Measurements from ENCODE around the gene PRR36. TPM values are rescaled to one million over a fixed set of nuclear protein-coding genes. Genes with fewer than 3 reads are reported as not detected.
"Not testable (repeated sequence)": the region's sequence is repeated elsewhere in the genome, so short reads cannot be mapped to it uniquely, and the experiment has no call there.

The PRR36 gene
- total and polyA plus RNA-seq, 2 donors (not counting 1 experiment from before 2014, with no cell fraction given) = 0.01 TPM; not detected in 1

DNA sequence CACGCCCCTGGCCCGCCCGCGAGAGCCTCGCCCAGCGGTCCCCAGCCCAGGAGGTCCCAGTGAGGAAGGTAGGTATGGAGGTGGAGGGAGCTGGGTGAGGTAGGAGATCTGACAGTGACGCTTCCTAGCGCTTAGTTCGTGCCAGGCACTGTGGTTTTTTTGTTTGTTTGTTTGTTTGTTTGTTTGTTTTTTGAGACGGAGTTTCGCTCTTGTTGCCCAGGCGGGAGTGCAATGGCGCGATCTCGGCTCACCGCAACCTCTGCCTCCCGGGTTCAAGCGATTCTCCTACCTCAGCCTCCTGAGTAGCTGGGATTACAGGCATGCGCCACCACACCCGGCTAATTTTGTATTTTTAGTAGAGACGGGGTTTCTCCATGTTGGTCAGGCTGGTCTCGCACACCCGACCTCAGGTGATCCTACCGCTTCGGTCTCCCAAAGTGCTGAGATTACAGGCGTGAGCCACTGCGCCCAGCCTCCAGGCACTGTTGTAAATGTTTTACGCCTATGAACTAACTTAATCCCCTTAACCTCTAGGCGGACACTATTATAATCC, 43.9 kb upstream of the PRR36 start:
- Mint-ChIP-seq H3K27ac (peak overlapping the region; percentile 70), H3K4me3 (peak overlapping the region; percentile 78), H3K27me3 (peaks cover 24% of the 10 kb centered on the region), H3K4me1 (peaks cover 45% of the 10 kb centered on the region)
- Histone ChIP-seq H3K36me3 (replicated peaks in 1 of 2; ENCODE audit: control extremely low read depth in 1 of 2, control insufficient read depth in 1 of 2, extremely low read depth in 1 of 2, insufficient read depth in 2 of 2, low read length in 1 of 2) (peaks cover 0 to 12% of the 10 kb centered on the region in 2 experiments), H4K20me1 (ENCODE audit: control insufficient read depth, insufficient read depth, low read length, poor library complexity, severe bottlenecking) (peaks cover 53% of the 10 kb centered on the region), H3K9ac (ENCODE audit: low read length) (peak overlapping the region; percentile 52), H3K9me3 (ENCODE audit: control extremely low read depth in 1 of 3, control insufficient read depth in 2 of 3, insufficient read depth in 1 of 3, low read length in 2 of 3) (peaks cover 0 to 28% (median 0%) of the 10 kb centered on the region in 3 donors), H3K4me3 (ENCODE audit: control extremely low read depth in 1 of 5, extremely low read depth in 1 of 5, insufficient read depth in 1 of 5, low read depth in 2 of 5, low read length in 4 of 5) (peak overlapping the region in 2 of 5 experiments; percentile 18), H3K4me1 (ENCODE audit: control insufficient read depth in 2 of 2, insufficient read depth in 2 of 2, low read length in 2 of 2) (peaks cover 57 to 58% of the 10 kb centered on the region in 2 donors), H3K27me3 (replicated peaks in 1 of 4; ENCODE audit: control extremely low read depth in 1 of 4, control insufficient read depth in 3 of 4, insufficient read depth in 4 of 4, low read length in 3 of 4) (peaks cover 0 to 47% (median 25%) of the 10 kb centered on the region in 4 experiments), H3K4me2 (replicated peaks; ENCODE audit: low read depth, low read length, poor library complexity, severe bottlenecking) (peak overlapping the region; percentile 87), H2AFZ (ENCODE audit: insufficient read depth, low read depth, low read length, poor library complexity, severe bottlenecking) (peak overlapping the region; percentile 61)
- POLR2A ChIA-PET; DNase-seq; H3K79me2 ChIP-seq (ENCODE audit: control insufficient read depth, insufficient read depth, low read length); H3K27ac ChIP-seq (ENCODE audit: low read length in 2 of 2); intact Hi-C loops (cut with micrococcal nuclease); ATAC-seq (ENCODE audit: low read depth); H3K9me3 Mint-ChIP-seq (ENCODE audit: insufficient read depth): not testable (repeated sequence)
- TF ChIP-seq, protein P1, sequence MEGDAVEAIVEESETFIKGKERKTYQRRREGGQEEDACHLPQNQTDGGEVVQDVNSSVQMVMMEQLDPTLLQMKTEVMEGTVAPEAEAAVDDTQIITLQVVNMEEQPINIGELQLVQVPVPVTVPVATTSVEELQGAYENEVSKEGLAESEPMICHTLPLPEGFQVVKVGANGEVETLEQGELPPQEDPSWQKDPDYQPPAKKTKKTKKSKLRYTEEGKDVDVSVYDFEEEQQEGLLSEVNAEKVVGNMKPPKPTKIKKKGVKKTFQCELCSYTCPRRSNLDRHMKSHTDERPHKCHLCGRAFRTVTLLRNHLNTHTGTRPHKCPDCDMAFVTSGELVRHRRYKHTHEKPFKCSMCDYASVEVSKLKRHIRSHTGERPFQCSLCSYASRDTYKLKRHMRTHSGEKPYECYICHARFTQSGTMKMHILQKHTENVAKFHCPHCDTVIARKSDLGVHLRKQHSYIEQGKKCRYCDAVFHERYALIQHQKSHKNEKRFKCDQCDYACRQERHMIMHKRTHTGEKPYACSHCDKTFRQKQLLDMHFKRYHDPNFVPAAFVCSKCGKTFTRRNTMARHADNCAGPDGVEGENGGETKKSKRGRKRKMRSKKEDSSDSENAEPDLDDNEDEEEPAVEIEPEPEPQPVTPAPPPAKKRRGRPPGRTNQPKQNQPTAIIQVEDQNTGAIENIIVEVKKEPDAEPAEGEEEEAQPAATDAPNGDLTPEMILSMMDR (IDR thresholded peaks at IDR 0.05) = peak; percentile 30
- WGBS (ENCODE audit: insufficient coverage) = 29% methylated on average over 15 of the region's 29 CpGs
- CTCF ChIA-PET = interaction anchor here (0.7 to 3.7 kb wide), 9 partner anchors 9 to 89 kb away, joined by 3 to 21 read pairs (median 3); partner anchors contain the start of genes MAP2K7 and TIMM44

DNA sequence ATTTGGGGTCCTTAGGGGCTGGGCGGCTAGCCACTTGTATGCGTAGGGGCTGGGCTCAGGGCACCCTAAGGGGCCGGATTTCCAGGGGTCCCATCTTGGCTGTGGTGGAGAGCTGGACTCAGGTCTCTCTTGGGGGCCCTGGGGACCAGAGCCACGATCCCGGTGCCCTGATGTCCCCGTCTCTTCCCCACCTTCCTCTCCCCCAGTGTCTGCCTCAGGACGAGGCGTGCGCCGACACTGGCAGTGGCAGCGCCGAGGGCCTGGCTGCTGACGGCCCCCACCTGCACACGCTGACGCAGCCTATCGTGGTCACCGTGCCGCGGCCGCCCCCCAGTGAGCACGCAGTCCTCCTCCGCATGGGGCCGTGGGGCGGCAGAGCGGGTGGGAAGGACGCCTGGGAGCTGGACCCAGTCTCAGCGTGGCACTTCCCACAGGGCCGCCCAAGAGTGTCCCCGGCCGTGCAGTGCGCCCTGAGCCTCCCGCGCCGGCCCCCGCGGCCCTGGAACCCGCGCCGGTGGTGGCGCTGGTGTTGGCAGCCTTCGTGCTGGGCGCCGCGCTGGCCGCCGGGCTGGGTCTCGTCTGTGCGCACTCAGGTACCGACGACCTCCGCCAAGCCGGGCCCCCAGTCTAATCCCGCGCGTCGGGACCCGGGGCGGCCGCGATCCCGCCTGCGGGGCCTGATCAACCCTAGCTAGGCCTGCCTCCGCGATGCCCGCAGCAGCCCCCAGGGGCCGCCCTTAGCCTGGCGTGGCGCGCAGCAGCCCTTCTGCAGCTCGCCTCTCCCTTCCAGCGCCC, 43.3 kb upstream of the PRR36 start:
- H3K27me3 ChIP-seq (replicated peaks in 1 of 4; ENCODE audit: control extremely low read depth in 1 of 4, control insufficient read depth in 3 of 4, insufficient read depth in 4 of 4, low read length in 3 of 4) = peaks cover 0 to 47% (median 25%) of the 10 kb centered on the region in 4 experiments
- H3K27ac ChIP-seq (ENCODE audit: low read length in 2 of 2) = no peak overlapping the region
- Mint-ChIP-seq H3K4me3 (peak overlapping the region; percentile 82), H3K27me3 (peaks cover 24% of the 10 kb centered on the region), H3K9me3 (ENCODE audit: insufficient read depth) (no peaks in the 10 kb centered on the region), H3K4me1 (peaks cover 42% of the 10 kb centered on the region), H3K27ac (peak overlapping the region; percentile 70)
- ATAC-seq (ENCODE audit: low read depth) = no peak
- WGBS (ENCODE audit: insufficient coverage) = 2% methylated on average over 70 of the region's 71 CpGs
- H3K79me2 ChIP-seq (ENCODE audit: control insufficient read depth, insufficient read depth, low read length) = peaks cover 3% of the 10 kb centered on the region
- peaks cover 53% of the 10 kb centered on the region for H4K20me1 ChIP-seq (ENCODE audit: control insufficient read depth, insufficient read depth, low read length, poor library complexity, severe bottlenecking)
- H2AFZ ChIP-seq (ENCODE audit: insufficient read depth, low read depth, low read length, poor library complexity, severe bottlenecking) = peak overlapping the region; percentile 61
- H3K4me3 ChIP-seq (ENCODE audit: control extremely low read depth in 1 of 5, extremely low read depth in 1 of 5, insufficient read depth in 1 of 5, low read depth in 2 of 5, low read length in 4 of 5) = peak overlapping the region in 4 of 5 experiments; percentile 3 to 48 (median 18)
- peak overlapping the region; percentile 87 for H3K4me2 ChIP-seq (replicated peaks; ENCODE audit: low read depth, low read length, poor library complexity, severe bottlenecking)
- peaks cover 0 to 28% (median 0%) of the 10 kb centered on the region in 3 donors for H3K9me3 ChIP-seq (ENCODE audit: control extremely low read depth in 1 of 3, control insufficient read depth in 2 of 3, insufficient read depth in 1 of 3, low read length in 2 of 3)
- peak; percentile 80 for DNase-seq
- peaks cover 57 to 58% of the 10 kb centered on the region in 2 donors for H3K4me1 ChIP-seq (ENCODE audit: control insufficient read depth in 2 of 2, insufficient read depth in 2 of 2, low read length in 2 of 2)
- H3K36me3 ChIP-seq (replicated peaks in 1 of 2; ENCODE audit: control extremely low read depth in 1 of 2, control insufficient read depth in 1 of 2, extremely low read depth in 1 of 2, insufficient read depth in 2 of 2, low read length in 1 of 2) = peaks cover 0 to 5% of the 10 kb centered on the region in 2 experiments
- ChIA-PET CTCF (interaction anchor here (0.7 to 3.7 kb wide), 9 partner anchors 9 to 88 kb away, joined by 3 to 21 read pairs (median 3); partner anchors contain the start of genes MAP2K7 and TIMM44), POLR2A (interaction anchor here (0.5 to 1.7 kb wide), 2 partner anchors 14 to 1329 kb away, joined by 6 read pairs; partner anchors contain the start of gene MAP2K7)
- intact Hi-C loops (cut with micrococcal nuclease) = no loop called here
- TF ChIP-seq EZH2 (IDR thresholded peaks at IDR 0.05; ENCODE audit: borderline replicate concordance, insufficient read depth, low read depth, low read length, poor library complexity, severe bottlenecking) = peak; percentile 63
- TF ChIP-seq, protein P1 (IDR thresholded peaks at IDR 0.05) = peak; percentile 75
- H3K9ac ChIP-seq (ENCODE audit: low read length) = peak overlapping the region; percentile 52
